HG03045 (cell line): ENCODE data around the gene POLR2J.
"Not testable (repeated sequence)": the region's sequence is repeated elsewhere in the genome, so short reads cannot be mapped to it uniquely, and the experiment has no call there.

Experiments used
- ATAC-seq: cut with Tn5 transposase; IDR thresholded peaks from one replicate; pipeline ENCODE4 v1.9.1; 2021; ENCODE audit warnings: mild to moderate bottlenecking, moderate library complexity; ENCODE audit not compliant: unreplicated experiment

Gene POLR2J

DNA sequence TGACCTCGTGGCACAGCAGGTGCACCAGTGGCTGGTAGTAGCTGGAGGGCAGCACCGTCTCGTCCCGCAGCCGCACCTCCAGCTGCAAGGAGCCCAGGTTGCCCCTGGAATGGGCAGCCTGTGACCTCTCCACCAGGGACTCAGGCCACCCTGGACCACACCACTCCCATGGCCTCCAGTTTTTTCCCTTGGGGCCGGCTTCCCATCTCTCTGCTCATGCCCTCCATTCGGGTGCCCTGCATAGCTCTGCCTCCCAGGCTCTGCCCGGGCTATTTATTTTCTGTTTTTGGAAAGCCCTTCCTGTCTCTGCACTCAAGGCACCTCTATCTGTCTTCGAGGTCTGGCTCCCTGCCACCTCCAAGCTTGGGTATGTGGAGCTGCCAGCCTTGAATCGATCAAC, 18.1 kb upstream of the POLR2J start:
- ATAC-seq: not testable (repeated sequence)

DNA sequence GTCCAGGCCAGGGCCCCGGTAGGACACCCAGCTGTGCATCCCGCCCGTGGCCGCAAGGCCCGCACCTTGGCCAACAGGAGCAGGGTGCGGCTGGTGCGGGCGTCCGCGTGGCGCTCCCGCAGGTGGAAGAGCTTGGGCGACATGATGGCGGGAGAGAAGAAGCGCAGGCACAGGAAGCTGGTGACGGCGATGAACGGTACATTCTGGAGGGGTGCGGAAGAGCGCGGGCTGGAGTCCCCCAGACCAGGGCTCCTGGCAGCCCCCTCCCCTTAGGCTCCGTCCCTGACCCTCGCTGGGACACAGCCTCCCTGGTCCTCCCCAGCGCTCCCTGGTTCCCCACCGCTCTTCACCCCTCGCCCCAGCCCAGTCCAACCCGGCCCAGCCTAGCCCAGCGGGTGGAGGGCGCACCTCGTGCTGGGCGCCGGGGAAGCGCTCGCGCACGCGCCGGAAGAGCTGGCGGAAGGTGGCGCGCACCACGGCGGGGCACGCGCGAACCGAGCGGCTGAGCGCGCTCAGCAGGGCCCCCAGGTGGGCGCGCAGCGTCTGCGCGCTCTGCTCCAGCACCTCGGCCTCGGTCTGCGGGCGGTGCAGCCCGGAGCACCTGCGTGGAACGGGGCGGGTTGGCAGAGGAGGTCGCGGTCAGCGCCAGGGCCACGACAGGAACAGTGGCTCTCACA, 15.9 kb upstream of the POLR2J start:
- peak; percentile 64 for ATAC-seq

GRCh38 chr7:102494026-102494425, 15.3 kb upstream of the POLR2J start:
- ATAC-seq: peak; percentile 2

- ATAC-seq: peak; percentile 37
Measured at GRCh38 chr7:102493220-102493935, 14.7 kb upstream of the POLR2J start.

- ATAC-seq: not testable (repeated sequence)
Measured at GRCh38 chr7:102490529-102491075, 11.9 kb upstream of the POLR2J start.

DNA sequence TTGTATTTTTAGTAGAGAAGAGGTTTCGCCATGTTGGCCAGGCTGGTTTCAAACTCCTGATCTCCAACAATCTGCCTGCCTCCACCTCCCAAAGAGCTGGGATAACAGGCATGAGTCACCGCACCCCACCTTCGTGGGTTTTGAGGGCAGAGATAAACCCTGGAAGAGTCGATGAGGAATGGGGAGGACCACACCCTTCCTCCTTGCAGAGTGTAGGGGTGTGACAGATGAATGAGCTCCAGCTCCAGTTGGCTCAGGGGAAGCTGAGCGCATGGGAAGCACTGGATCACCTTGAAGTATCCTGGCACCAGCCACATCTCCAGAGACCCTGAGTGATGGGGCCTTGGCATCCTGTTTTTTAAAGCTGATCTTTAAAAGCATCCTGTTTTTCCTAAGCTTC, 5.6 kb upstream of the POLR2J start:
- not testable (repeated sequence) for ATAC-seq

GRCh38 chr7:102481962-102482361, 3.2 kb upstream of the POLR2J start:
- not testable (repeated sequence) for ATAC-seq

DNA sequence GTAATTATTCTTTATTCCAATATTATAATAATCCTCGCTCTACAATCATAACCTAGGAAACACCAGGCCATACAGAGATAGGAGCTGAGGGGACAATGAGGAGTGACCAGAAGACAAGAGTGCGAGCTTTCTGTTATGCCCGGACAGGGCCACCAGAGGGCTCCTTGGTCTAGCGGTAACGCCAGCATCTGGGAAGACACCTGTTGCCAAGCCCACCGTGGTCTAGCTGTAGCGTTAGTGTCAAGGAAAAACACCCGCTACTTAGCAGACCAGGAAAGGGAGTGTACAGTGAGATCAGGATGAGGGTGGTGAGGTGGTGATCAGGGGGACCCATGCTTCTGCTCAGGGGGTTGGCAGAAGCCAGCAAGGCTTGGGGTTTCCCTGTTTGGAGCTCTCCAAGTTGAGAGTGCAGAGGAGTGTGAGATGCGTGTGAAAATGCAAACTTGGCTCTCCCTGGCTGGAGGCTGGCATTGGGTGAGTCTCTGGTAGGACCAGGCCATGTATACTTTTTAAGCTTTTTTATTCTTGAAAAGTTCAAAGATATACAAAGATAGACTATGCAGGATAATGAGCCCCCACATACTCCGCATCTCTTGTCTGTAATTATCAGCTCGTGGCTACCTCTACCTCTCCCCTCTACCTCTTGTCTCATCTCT, 1.4 kb upstream of the POLR2J start:
- not testable (repeated sequence) for ATAC-seq

GRCh38 chr7:102479209-102479584, 475 bp upstream of the POLR2J start:
- peak; percentile 11 for ATAC-seq

GRCh38 chr7:102474736-102475435, 3.8 kb downstream of the POLR2J start:
- ATAC-seq: not testable (repeated sequence)

- ATAC-seq: not testable (repeated sequence)
Measured at GRCh38 chr7:102474116-102474515, 4.6 kb downstream of the POLR2J start.

- ATAC-seq: no peak
Measured at GRCh38 chr7:102473271-102473991, 5.3 kb downstream of the POLR2J start.

DNA sequence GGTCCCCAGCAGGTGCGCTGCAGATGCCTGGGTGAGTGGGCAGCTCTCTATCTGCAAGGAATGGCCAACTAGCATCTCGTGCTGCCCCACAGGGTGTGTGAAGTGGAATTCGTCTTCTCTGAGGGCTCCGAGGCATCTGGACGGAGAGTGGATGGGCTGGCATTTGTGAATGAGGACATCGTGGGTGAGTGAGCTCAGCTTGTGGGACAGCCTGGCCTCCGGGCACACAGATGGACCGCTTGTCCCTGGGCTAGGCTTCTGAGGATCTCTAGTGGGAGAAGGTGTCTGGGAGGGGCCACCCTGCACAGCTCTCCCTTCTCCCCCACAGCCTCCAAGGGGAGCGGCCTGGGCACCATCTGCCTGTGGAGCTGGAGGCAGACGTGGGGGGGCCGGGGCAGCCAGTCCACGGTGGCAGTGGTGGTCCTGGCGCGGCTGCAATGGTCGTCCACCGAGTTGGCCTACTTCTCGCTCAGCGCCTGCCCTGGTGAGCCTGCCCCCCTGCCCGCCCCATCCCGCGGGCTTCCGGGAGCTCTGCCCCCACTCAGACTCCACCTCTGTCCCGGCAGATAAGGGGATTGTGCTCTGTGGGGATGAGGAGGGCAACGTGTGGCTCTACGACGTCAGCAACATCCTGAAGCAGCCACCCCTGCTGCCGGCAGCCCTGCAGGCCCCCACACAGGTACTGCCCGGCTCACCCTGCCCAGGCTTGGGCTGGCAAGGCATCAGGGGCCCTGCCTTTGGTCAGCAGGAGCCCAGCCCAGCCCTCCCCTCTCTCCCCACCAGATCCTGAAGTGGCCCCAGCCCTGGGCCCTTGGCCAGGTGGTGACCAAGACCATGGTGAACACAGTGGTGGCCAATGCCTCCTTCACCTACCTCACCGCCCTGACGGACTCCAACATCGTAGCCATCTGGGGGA, 6.3 kb downstream of the POLR2J start:
- ATAC-seq: no peak

DNA sequence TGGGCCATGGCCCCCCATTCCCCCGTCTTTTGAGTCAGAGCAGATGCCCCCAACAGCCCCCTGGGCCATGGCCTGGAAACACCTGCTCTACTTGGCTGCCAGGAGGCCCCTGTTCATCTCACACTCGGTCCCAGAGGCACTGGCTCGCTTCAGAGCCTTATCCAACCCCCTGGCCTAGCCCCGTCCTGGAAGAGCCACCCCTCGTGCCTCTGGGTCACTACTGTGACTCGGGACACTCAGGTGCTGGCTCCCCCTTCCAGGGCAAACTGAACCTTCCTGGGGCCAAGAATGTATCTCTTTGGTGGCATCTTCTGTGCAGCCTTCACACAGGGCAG, 7.0 kb downstream of the POLR2J start:
- no peak for ATAC-seq

DNA sequence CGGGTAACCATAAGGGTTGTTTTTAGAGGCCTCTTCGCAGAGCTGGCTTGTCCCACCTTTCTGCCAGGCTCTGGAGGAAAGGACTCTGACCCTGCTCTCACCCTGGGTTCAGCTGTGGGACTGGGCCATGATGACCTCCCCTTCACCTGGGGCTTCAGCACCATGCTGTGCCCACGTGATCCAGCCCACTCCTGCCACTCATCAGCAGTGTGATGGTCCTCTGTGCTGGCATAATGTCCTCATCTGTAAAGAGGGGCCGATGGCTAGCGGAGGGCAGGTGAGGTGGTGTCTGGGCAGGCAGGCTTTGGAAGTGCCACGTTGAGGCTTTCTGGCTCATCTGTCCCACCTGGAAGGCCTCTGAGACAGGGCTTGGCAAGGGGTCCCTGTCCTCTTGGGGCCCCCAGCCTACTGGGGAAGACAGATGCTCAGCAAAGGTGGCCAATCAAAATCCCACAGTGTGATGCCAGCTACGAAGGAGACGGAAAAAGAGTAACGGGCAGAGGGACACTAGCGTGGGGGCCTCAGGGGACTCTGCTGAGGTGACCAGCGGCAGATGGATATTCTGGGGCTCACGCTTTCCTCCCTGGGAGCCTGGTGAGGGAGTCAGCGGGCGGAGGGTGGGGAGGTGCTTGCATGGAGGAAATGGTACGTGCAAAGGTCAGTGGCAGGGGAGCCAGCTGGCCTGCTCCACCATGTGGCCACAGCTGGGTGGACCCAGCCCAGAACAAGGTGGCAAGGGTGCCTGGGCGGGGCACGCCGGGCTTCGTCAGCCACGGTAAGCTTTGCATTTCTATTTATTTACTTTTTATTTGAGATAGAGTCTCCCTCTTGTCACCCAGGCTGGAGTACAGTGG, 8.5 kb downstream of the POLR2J start:
- no peak for ATAC-seq

- ATAC-seq: no peak
Measured at GRCh38 chr7:102469351-102469971, 9.3 kb downstream of the POLR2J start.

DNA sequence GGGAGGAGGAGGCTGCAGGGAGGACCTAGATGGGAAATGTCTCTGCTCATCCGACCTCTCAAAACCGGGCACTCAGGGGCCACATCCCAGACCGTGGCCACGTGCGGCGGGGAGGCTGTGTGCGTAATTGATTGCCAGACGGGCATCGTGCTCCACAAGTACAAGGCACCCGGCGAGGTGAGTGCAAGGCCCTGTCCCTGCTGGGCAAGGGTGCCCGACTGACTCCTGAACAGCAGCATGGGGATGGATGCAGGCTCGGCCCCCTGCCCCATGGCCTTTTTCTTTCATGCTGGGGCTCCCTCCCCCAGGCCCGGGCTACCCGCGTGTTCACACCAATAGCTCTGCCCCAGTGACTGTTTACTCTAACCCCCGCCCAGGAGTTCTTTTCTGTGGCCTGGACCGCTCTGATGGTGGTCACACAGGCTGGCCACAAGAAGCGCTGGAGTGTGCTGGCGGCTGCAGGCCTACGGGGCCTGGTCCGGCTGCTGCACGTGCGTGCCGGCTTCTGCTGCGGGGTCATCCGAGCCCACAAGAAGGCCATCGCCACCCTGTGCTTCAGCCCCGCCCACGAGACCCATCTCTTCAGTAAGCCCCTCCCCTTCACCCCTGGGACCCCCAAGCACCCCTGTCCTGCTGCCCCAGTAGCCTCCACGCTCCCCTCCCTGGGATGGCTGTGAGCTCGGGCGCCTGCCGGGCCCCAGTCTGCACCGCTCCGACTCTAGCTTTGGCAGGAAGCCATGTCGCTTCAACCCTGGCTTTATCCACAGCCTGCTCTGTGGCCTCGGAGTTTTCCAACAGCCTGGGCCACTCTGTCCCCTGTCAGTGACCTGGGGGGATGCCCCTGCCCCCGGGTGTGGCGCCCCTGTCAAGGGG, 10.0 kb downstream of the POLR2J start:
- ATAC-seq: no peak
